Naive thymus-derived CD4-positive, alpha-beta T cell (primary cell): ENCODE measurements around the gene FNDC3B. TPM values are rescaled to one million over a fixed set of nuclear protein-coding genes. Genes with fewer than 3 reads are reported as not detected.
A peak's percentile ranks its signal among the peaks of the same experiment; 100 is the strongest.

Experiments used
- ATAC-seq: fragments of 150-1000 bp; cut with Tn5 transposase; 2 replicates; pipeline ENCODE4 v1.10.0; 2021; ENCODE audit warnings: mild to moderate bottlenecking, moderate library complexity
- CTCF ChIA-PET: fragments of 350-600 bp; sonication (Branson Sonifier 250); formaldehyde crosslinking; loops from one replicate; lab custom pipeline; 2021; ENCODE audit warnings: antibody characterized with exemption; lab: Charles Lee
- POLR2A ChIA-PET: fragments of 350-600 bp; sonication (Branson Sonifier 250); formaldehyde crosslinking; loops from one replicate; lab custom pipeline; 2021; ENCODE audit warnings: antibody characterized with exemption, inconsistent platforms; lab: Charles Lee
- DNase-seq, 9 donors: peaks; one replicate each; pipeline versions ENCODE4 v3.0.0 to v3.0.0-alpha.2; 2020 to 2022; ENCODE audit warnings: mixed read lengths in 1 of 9
- H3K27ac ChIP-seq: one replicate; pipeline ENCODE4 v1.7.0; 2013; ENCODE audit warnings: mild to moderate bottlenecking, low read depth, low read length, moderate library complexity
- H3K27me3 ChIP-seq, 2 donors: one replicate each; pipeline ENCODE4 v1.7.0; 2013; ENCODE audit warnings: low read length in 2 of 2, mild to moderate bottlenecking in 2 of 2, moderate library complexity in 2 of 2; ENCODE audit not compliant: control insufficient read depth in 2 of 2, insufficient read depth in 2 of 2
- H3K36me3 ChIP-seq, 3 experiments: 1 replicate in 2 of 3; 2 replicates in 1 of 3; pipeline ENCODE4 v1.7.0; 2013; ENCODE audit warnings: low read length in 3 of 3, mild to moderate bottlenecking in 3 of 3, moderate library complexity in 1 of 3; ENCODE audit not compliant: insufficient read depth in 3 of 3, control insufficient read depth in 2 of 3
- H3K4me1 ChIP-seq, 2 donors: one replicate each; pipeline ENCODE4 v1.7.0; 2013; ENCODE audit warnings: low read length in 2 of 2, mild to moderate bottlenecking in 2 of 2, moderate library complexity in 1 of 2; ENCODE audit not compliant: control insufficient read depth in 2 of 2, insufficient read depth in 2 of 2
- H3K4me3 ChIP-seq: 2 replicates; pipeline ENCODE4 v1.7.0; 2013; ENCODE audit warnings: mild to moderate bottlenecking, low read length
- H3K9me3 ChIP-seq, 3 experiments: 1 replicate in 2 of 3; 2 replicates in 1 of 3; pipeline ENCODE4 v1.7.0; 2013; ENCODE audit warnings: low read length in 3 of 3; ENCODE audit not compliant: control insufficient read depth in 2 of 3
- H3K27ac Mint-ChIP-seq, 9 donors: one replicate each; pipeline ENCODE4 v1.8.0; 2020 to 2022; ENCODE audit warnings: mixed read lengths in 9 of 9, mild to moderate bottlenecking in 8 of 9, moderate library complexity in 5 of 9, inconsistent platforms in 2 of 9
- H3K27me3 Mint-ChIP-seq, 5 donors: one replicate each; pipeline ENCODE4 v1.8.0; 2021 to 2022; ENCODE audit warnings: mixed read lengths in 5 of 5, mild to moderate bottlenecking in 1 of 5
- H3K36me3 Mint-ChIP-seq, 5 donors: one replicate each; pipeline ENCODE4 v1.8.0; 2020 to 2022; ENCODE audit warnings: mixed read lengths in 5 of 5, mild to moderate bottlenecking in 3 of 5, inconsistent platforms in 1 of 5
- H3K4me1 Mint-ChIP-seq, 7 donors: one replicate each; pipeline ENCODE4 v1.8.0; 2020 to 2022; ENCODE audit warnings: mixed read lengths in 7 of 7, mild to moderate bottlenecking in 3 of 7, inconsistent platforms in 1 of 7
- H3K4me3 Mint-ChIP-seq, 10 donors: one replicate each; pipeline ENCODE4 v1.8.0; 2020 to 2022; ENCODE audit warnings: mild to moderate bottlenecking in 10 of 10, mixed read lengths in 10 of 10, moderate library complexity in 6 of 10, inconsistent platforms in 2 of 10
- H3K9me3 Mint-ChIP-seq, 11 donors: one replicate each; pipeline ENCODE4 v1.8.0; 2020 to 2022; ENCODE audit warnings: mixed read lengths in 11 of 11, mild to moderate bottlenecking in 4 of 11, inconsistent platforms in 1 of 11, moderate library complexity in 1 of 11
- intact Hi-C, 2 donors: fragments of 100-400 bp; cut with micrococcal nuclease; formaldehyde crosslinking; loops; one replicate each; pipeline ENCODE4 v1.15.1; 2023
- polyA plus RNA-seq, 2 donors: library from polyadenylated mRNA; unstranded; fragments of 300-500 nt; fragmentation: Illumina TruSeq; gene quantifications; one replicate each; pipeline ENCODE4 v1.2.3, GENCODE V29; 2021
- total RNA-seq, 6 experiments: library from RNA in 5 of 6; stranded (reverse) in 5 of 6; gene quantifications; 1 replicate in 5 of 6; 2 replicates in 1 of 6; pipeline ENCODE4 v1.2.3 and lab custom pipeline; 2021 to 2026

Gene FNDC3B
- total and polyA plus RNA-seq, 7 experiments from 2014 or later = 8.6 to 78.6 (median 25.6) TPM

GRCh38 chr3:172292422-172292821 is 253.0 kb downstream of the FNDC3B start:
- Histone ChIP-seq H3K9me3 (no peaks in the 10 kb centered on the region), H3K27ac (no peak overlapping the region), H3K4me1 (no peaks in the 10 kb centered on the region), H3K4me3 (no peak overlapping the region), H3K27me3 (no peaks in the 10 kb centered on the region), H3K36me3 (peaks cover 0 to 9% (median 0%) of the 10 kb centered on the region in 3 experiments)
- H3K36me3 Mint-ChIP-seq = peaks cover 5 to 64% (median 46%) of the 10 kb centered on the region in 5 donors
- no peak overlapping the region for H3K27ac Mint-ChIP-seq
- no peak for DNase-seq
- no peak for ATAC-seq
- H3K9me3 Mint-ChIP-seq = peaks cover 0 to 3% (median 0%) of the 10 kb centered on the region in 11 donors
- no peak overlapping the region for H3K4me3 Mint-ChIP-seq
- CTCF ChIA-PET = no interaction called here
- peaks cover 3 to 28% (median 17%) of the 10 kb centered on the region in 7 donors for H3K4me1 Mint-ChIP-seq
- POLR2A ChIA-PET = interaction anchor here (0.6 kb wide), 1 partner anchor 921 kb away, joined by 7 read pairs; no protein-coding TSS in a partner anchor
- intact Hi-C loops = no loop called here
- no peaks in the 10 kb centered on the region for H3K27me3 Mint-ChIP-seq

GRCh38 chr3:172293093-172293492 is 253.7 kb downstream of the FNDC3B start:
- peaks cover 6 to 61% (median 44%) of the 10 kb centered on the region in 5 donors for H3K36me3 Mint-ChIP-seq
- no peak overlapping the region for H3K4me3 Mint-ChIP-seq
- H3K4me1 Mint-ChIP-seq = peaks cover 3 to 22% (median 14%) of the 10 kb centered on the region in 7 donors
- no peak overlapping the region for H3K27ac ChIP-seq
- DNase-seq = no peak
- H3K9me3 ChIP-seq = no peaks in the 10 kb centered on the region
- H3K4me1 ChIP-seq = no peaks in the 10 kb centered on the region
- no peak overlapping the region for H3K27ac Mint-ChIP-seq
- POLR2A ChIA-PET = no interaction called here
- ATAC-seq = no peak
- no peaks in the 10 kb centered on the region for H3K27me3 Mint-ChIP-seq
- no peaks in the 10 kb centered on the region for H3K27me3 ChIP-seq
- H3K4me3 ChIP-seq = no peak overlapping the region
- intact Hi-C loops = loop anchor here in 1 of 2 donors (1.0 kb wide), 1 partner anchor 258 kb away; no protein-coding TSS in a partner anchor
- H3K36me3 ChIP-seq = peaks cover 0 to 7% (median 0%) of the 10 kb centered on the region in 3 experiments
- H3K9me3 Mint-ChIP-seq = peaks cover 0 to 3% (median 0%) of the 10 kb centered on the region in 11 donors
- CTCF ChIA-PET = no interaction called here

DNA sequence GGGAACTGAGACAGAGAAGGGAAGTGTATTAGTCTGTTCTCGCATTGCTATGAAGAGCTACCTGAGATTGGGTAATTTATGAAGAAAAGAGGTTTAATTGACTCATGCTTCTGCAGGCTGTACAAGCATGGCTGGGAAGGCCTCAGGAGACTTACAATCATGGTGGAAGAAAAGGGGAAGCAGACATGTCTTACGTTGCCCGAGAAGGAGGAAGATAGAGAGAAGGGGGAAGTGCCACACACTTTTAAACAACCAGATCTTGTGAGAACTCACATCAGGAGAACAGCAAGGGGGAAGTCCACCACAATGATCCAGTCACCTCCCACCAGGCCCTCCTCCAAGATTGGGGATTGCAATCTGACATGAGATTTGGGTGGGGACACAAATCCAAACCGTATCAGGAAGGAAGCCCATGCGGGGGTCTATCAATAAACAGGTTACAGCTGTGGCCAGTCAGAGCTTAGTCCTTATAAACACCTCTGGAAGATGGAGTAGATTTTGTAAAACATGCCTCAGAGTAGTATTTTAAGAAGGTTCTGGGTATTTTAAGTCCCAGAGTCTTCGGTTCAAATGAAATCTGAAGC is 254.9 kb downstream of the FNDC3B start:
- H3K4me1 Mint-ChIP-seq = peaks cover 0 to 9% (median 5%) of the 10 kb centered on the region in 7 donors
- H3K4me3 Mint-ChIP-seq = no peak overlapping the region
- ChIA-PET POLR2A (no interaction called here), CTCF (interaction anchor here (1.2 to 1.3 kb wide), 2 partner anchors 259 to 260 kb away, joined by 3 to 4 read pairs; no protein-coding TSS in a partner anchor)
- H3K27me3 Mint-ChIP-seq = no peaks in the 10 kb centered on the region
- Histone ChIP-seq H3K27ac (no peak overlapping the region), H3K9me3 (no peaks in the 10 kb centered on the region), H3K4me3 (no peak overlapping the region), H3K4me1 (no peaks in the 10 kb centered on the region), H3K27me3 (no peaks in the 10 kb centered on the region), H3K36me3 (peaks cover 0 to 12% (median 0%) of the 10 kb centered on the region in 3 experiments)
- intact Hi-C loops = no loop called here
- peaks cover 12 to 61% (median 46%) of the 10 kb centered on the region in 5 donors for H3K36me3 Mint-ChIP-seq
- H3K9me3 Mint-ChIP-seq = peaks cover 0 to 3% (median 0%) of the 10 kb centered on the region in 11 donors
- ATAC-seq (peak; percentile 76), DNase-seq (no peak)
- H3K27ac Mint-ChIP-seq = peak overlapping the region in 1 of 9 donors; percentile 4

- POLR2A ChIA-PET = interaction anchor here (0.5 kb wide), 1 partner anchor 254 kb away, joined by 3 read pairs; no protein-coding TSS in a partner anchor
- CTCF ChIA-PET = interaction anchor here (0.7 kb wide), 1 partner anchor 251 kb away, joined by 3 read pairs; no protein-coding TSS in a partner anchor
- no peak for DNase-seq
- no peaks in the 10 kb centered on the region for H3K9me3 ChIP-seq
- Mint-ChIP-seq H3K27me3 (no peaks in the 10 kb centered on the region), H3K4me3 (no peak overlapping the region), H3K27ac (no peak overlapping the region), H3K9me3 (peaks cover 0 to 3% (median 0%) of the 10 kb centered on the region in 11 donors), H3K4me1 (peaks cover 0 to 4% (median 0%) of the 10 kb centered on the region in 7 donors), H3K36me3 (peaks cover 12 to 75% (median 55%) of the 10 kb centered on the region in 5 donors)
- no peak overlapping the region for H3K4me3 ChIP-seq
- no peak overlapping the region for H3K27ac ChIP-seq
- no peak for ATAC-seq
- intact Hi-C loops = no loop called here
- no peaks in the 10 kb centered on the region for H3K4me1 ChIP-seq
- no peaks in the 10 kb centered on the region for H3K27me3 ChIP-seq
- peaks cover 0 to 12% (median 0%) of the 10 kb centered on the region in 3 experiments for H3K36me3 ChIP-seq
Observed at GRCh38 chr3:172296248-172296974, 257.0 kb downstream of the FNDC3B start.

DNA sequence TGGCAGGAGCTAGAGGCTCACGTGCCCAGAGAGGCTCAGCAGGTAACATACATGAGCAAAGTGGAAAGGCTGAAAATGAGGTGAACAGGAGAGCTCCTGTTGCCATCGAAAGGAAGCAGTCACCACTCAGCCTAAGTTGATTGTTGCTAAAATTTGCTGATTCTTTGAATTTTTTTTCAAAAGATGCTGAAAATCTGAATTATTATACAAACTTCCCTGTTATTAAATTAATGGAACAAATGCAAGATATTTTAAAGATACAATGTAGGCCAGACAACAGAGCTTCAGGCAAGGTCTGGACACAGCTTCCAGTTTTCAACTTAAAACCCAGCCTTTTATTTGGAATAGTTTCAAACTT is 257.6 kb downstream of the FNDC3B start:
- peaks cover 0 to 12% (median 0%) of the 10 kb centered on the region in 3 experiments for H3K36me3 ChIP-seq
- H3K27ac ChIP-seq = no peak overlapping the region
- no peaks in the 10 kb centered on the region for H3K4me1 ChIP-seq
- ChIA-PET POLR2A (interaction anchor here (0.5 kb wide), 1 partner anchor 255 kb away, joined by 3 read pairs; no protein-coding TSS in a partner anchor), CTCF (interaction anchor here (0.7 kb wide), 1 partner anchor 252 kb away, joined by 3 read pairs; no protein-coding TSS in a partner anchor)
- H3K9me3 Mint-ChIP-seq = peaks cover 0 to 3% (median 0%) of the 10 kb centered on the region in 11 donors
- H3K9me3 ChIP-seq = no peaks in the 10 kb centered on the region
- H3K4me3 Mint-ChIP-seq = no peak overlapping the region
- no peaks in the 10 kb centered on the region for H3K27me3 Mint-ChIP-seq
- ATAC-seq (no peak), DNase-seq (no peak)
- intact Hi-C loops = no loop called here
- H3K36me3 Mint-ChIP-seq = peaks cover 12 to 74% (median 55%) of the 10 kb centered on the region in 5 donors
- H3K27me3 ChIP-seq = no peaks in the 10 kb centered on the region
- no peak overlapping the region for H3K27ac Mint-ChIP-seq
- H3K4me3 ChIP-seq = no peak overlapping the region
- H3K4me1 Mint-ChIP-seq = peaks cover 0 to 4% (median 0%) of the 10 kb centered on the region in 7 donors

DNA sequence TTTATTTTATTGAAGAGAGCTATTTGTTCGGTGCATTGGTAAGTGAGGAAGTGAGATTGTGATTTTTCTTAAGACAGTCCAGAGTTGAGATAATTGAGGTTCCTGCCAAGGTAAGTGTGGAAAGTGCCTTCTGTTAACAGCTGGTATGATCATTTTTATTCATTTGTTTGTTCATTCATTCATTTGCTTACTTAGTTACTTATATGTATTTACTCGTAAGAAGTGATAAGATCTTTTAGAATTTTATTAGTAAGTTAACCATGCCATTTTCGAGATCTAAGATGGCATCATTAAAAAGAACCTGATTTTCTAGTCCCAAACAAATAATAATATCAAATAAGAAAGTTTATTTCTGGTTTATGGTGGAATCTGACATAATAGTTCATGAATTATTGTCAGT is 258.9 kb downstream of the FNDC3B start:
- no peaks in the 10 kb centered on the region for H3K27me3 Mint-ChIP-seq
- H3K4me3 Mint-ChIP-seq = no peak overlapping the region
- Histone ChIP-seq H3K9me3 (no peaks in the 10 kb centered on the region), H3K4me1 (no peaks in the 10 kb centered on the region), H3K4me3 (no peak overlapping the region), H3K27ac (no peak overlapping the region), H3K27me3 (no peaks in the 10 kb centered on the region), H3K36me3 (peaks cover 0 to 12% (median 0%) of the 10 kb centered on the region in 3 experiments)
- H3K36me3 Mint-ChIP-seq = peaks cover 12 to 70% (median 57%) of the 10 kb centered on the region in 5 donors
- intact Hi-C loops = no loop called here
- no peak overlapping the region for H3K27ac Mint-ChIP-seq
- peaks cover 0 to 4% (median 0%) of the 10 kb centered on the region in 7 donors for H3K4me1 Mint-ChIP-seq
- CTCF ChIA-PET = no interaction called here
- peaks cover 0 to 3% (median 0%) of the 10 kb centered on the region in 11 donors for H3K9me3 Mint-ChIP-seq
- ATAC-seq = no peak
- DNase-seq = no peak
- POLR2A ChIA-PET = no interaction called here
